B cell (primary cell): ENCODE results near the gene ZDHHC14. TPM values are rescaled to one million over a fixed set of nuclear protein-coding genes. Genes with fewer than 3 reads are reported as not detected.

Experiments used
- ATAC-seq: fragments of 200-7000 bp; cut with Tn5 transposase; one replicate; pipeline ENCODE4 v1.10.0; 2021; ENCODE audit warnings: low read depth, mild to moderate bottlenecking, moderate number of reproducible peaks, moderate library complexity
- CTCF ChIA-PET: fragments of 350-600 bp; sonication (Branson Sonifier 250); formaldehyde crosslinking; loops from one replicate; lab custom pipeline; 2021; ENCODE audit warnings: antibody characterized with exemption, inconsistent platforms; lab: Charles Lee
- POLR2A ChIA-PET: fragments of 350-600 bp; sonication (Branson Sonifier 250); formaldehyde crosslinking; loops from one replicate; lab custom pipeline; 2021; ENCODE audit warnings: antibody characterized with exemption; lab: Charles Lee
- DNase-seq: peaks from one replicate; pipeline ENCODE4 v3.0.0; 2013
- H2AFZ ChIP-seq: 2 replicates; pipeline ENCODE4 v1.6.1; 2012; ENCODE audit warnings: mild to moderate bottlenecking, low read depth, low read length; ENCODE audit not compliant: insufficient read depth, poor library complexity, severe bottlenecking
- H3K27ac ChIP-seq, 2 donors: 1 replicate in 1 of 2; 2 replicates in 1 of 2; pipeline ENCODE4 v1.5.1; 2012 to 2013; ENCODE audit warnings: low read length in 2 of 2, mild to moderate bottlenecking in 2 of 2, moderate library complexity in 1 of 2
- H3K27me3 ChIP-seq, 4 experiments: fragments of 200-600 bp in 1 of 4; sonication (generic) in 1 of 4; replicated peaks in 1 of 4; 1 replicate in 2 of 4; 2 replicates in 2 of 4; pipeline versions ENCODE4 v1.6.1 to v1.7.0; 2013 to 2016; ENCODE audit warnings: low read length in 3 of 4, mild to moderate bottlenecking in 2 of 4, mixed read lengths in 1 of 4, moderate library complexity in 1 of 4; ENCODE audit not compliant: insufficient read depth in 4 of 4, control insufficient read depth in 3 of 4; ENCODE audit errors: control extremely low read depth in 1 of 4
- H3K36me3 ChIP-seq, 2 experiments: replicated peaks in 1 of 2; 1 replicate in 1 of 2; 2 replicates in 1 of 2; pipeline versions ENCODE4 v1.6.1 to v1.7.1; 2013; ENCODE audit warnings: low read length in 1 of 2; ENCODE audit not compliant: insufficient read depth in 2 of 2, control insufficient read depth in 1 of 2; ENCODE audit errors: control extremely low read depth in 1 of 2, extremely low read depth in 1 of 2
- H3K4me1 ChIP-seq, 2 donors: fragments of 200-600 bp in 1 of 2; sonication (generic) in 1 of 2; 1 replicate in 1 of 2; 2 replicates in 1 of 2; pipeline versions ENCODE4 v1.5.1 to v1.6.1; 2013 to 2017; ENCODE audit warnings: low read length in 2 of 2; ENCODE audit not compliant: control insufficient read depth in 2 of 2, insufficient read depth in 2 of 2
- H3K4me2 ChIP-seq: replicated peaks from 2 replicates; pipeline ENCODE3; 2012; ENCODE audit warnings: mild to moderate bottlenecking, low read depth, low read length; ENCODE audit not compliant: poor library complexity, severe bottlenecking
- H3K4me3 ChIP-seq, 5 experiments: fragments of 200-600 bp in 1 of 5; sonication (generic) in 1 of 5; 1 replicate in 3 of 5; 2 replicates in 2 of 5; pipeline versions ENCODE4 v1.5.1 to v1.7.0; 2011 to 2016; ENCODE audit warnings: low read length in 4 of 5, mild to moderate bottlenecking in 4 of 5, low read depth in 2 of 5, control low read depth in 1 of 5, moderate library complexity in 1 of 5; ENCODE audit not compliant: insufficient read depth in 1 of 5; ENCODE audit errors: control extremely low read depth in 1 of 5, extremely low read depth in 1 of 5
- H3K79me2 ChIP-seq: fragments of 200-600 bp; sonication (generic); one replicate; pipeline ENCODE4 v1.6.0; 2016; ENCODE audit warnings: low read length; ENCODE audit not compliant: control insufficient read depth, insufficient read depth
- H3K9ac ChIP-seq: fragments of 200-600 bp; sonication (generic); 2 replicates; pipeline ENCODE4 v1.6.1; 2017; ENCODE audit warnings: mild to moderate bottlenecking, low read length, moderate library complexity
- H3K9me3 ChIP-seq, 3 donors: one replicate each; pipeline versions ENCODE4 v1.6.1 to v1.7.1; 2013; ENCODE audit warnings: low read length in 2 of 3; ENCODE audit not compliant: control insufficient read depth in 2 of 3, insufficient read depth in 1 of 3; ENCODE audit errors: control extremely low read depth in 1 of 3
- H4K20me1 ChIP-seq: 2 replicates; pipeline ENCODE4 v1.6.0; 2012; ENCODE audit warnings: mild to moderate bottlenecking, low read length; ENCODE audit not compliant: insufficient read depth, control insufficient read depth, poor library complexity, severe bottlenecking
- H3K27ac Mint-ChIP-seq: one replicate; pipeline ENCODE4 v1.8.0; 2021; ENCODE audit warnings: mixed read lengths
- H3K27me3 Mint-ChIP-seq: one replicate; pipeline ENCODE4 v1.8.0; 2021; ENCODE audit warnings: mixed read lengths
- H3K4me1 Mint-ChIP-seq: one replicate; pipeline ENCODE4 v1.8.0; 2021; ENCODE audit warnings: mixed read lengths
- H3K4me3 Mint-ChIP-seq: one replicate; pipeline ENCODE4 v1.8.0; 2021; ENCODE audit warnings: mixed read lengths
- H3K9me3 Mint-ChIP-seq: one replicate; pipeline ENCODE4 v1.8.0; 2022; ENCODE audit warnings: mixed read lengths; ENCODE audit not compliant: insufficient read depth
- CTCF ChIP-seq: fragments of 200-600 bp; IDR thresholded peaks from one replicate; pipeline ENCODE4 v1.8.0; 2022; ENCODE audit warnings: antibody characterized with exemption, mild to moderate bottlenecking
- EZH2 ChIP-seq: IDR thresholded peaks from 2 replicates; pipeline ENCODE4 v1.6.1; 2012; ENCODE audit warnings: borderline replicate concordance, low read depth, mild to moderate bottlenecking, moderate library complexity, low read length; ENCODE audit not compliant: insufficient read depth, poor library complexity, severe bottlenecking
- WGBS: methylation state at CpG from one replicate; pipeline ENCODE4 v1.1.5; 2013; ENCODE audit warnings: missing lambda C conversion rate; ENCODE audit not compliant: insufficient coverage; 5-methylcytosine and 5-hydroxymethylcytosine counted together
- intact Hi-C: fragments of 100-400 bp; cut with micrococcal nuclease; formaldehyde crosslinking; loops from one replicate; pipeline ENCODE4 v1.10.0; 2022
- polyA plus RNA-seq: library from polyadenylated mRNA; depleted of rRNA; stranded (reverse); fragments of >200 nt; gene quantifications from 2 replicates; pipeline ENCODE4 v1.2.3, GENCODE V29; 2012
- total RNA-seq, 2 donors: library from RNA; stranded (reverse); fragments of 120-200 nt in 1 of 2; gene quantifications; 1 replicate in 1 of 2; 2 replicates in 1 of 2; pipeline versions ENCODE4 v1.2.3 to v1.2.4, GENCODE V29; 2013 to 2022

ZDHHC14 gene
- total and polyA plus RNA-seq, 2 donors (not counting 1 experiment from before 2014, with no cell fraction given): 8.8 to 50.4 TPM

GRCh38 chr6:157514659-157515496 lies 133.9 kb downstream of the ZDHHC14 start:
- H3K27me3 Mint-ChIP-seq: no peaks in the 10 kb centered on the region
- Histone ChIP-seq H3K4me2 (no peak overlapping the region), H3K27ac (no peak overlapping the region), H3K9me3 (no peaks in the 10 kb centered on the region), H3K27me3 (no peaks in the 10 kb centered on the region), H3K79me2 (peaks cover 4% of the 10 kb centered on the region), H3K36me3 (no peaks in the 10 kb centered on the region), H3K9ac (no peak overlapping the region), H3K4me3 (no peak overlapping the region), H2AFZ (no peak overlapping the region), H3K4me1 (peaks cover 3 to 13% of the 10 kb centered on the region in 2 donors), H4K20me1 (no peaks in the 10 kb centered on the region)
- ATAC-seq (no peak), DNase-seq (no peak)
- H3K27ac Mint-ChIP-seq: no peak overlapping the region
- intact Hi-C loops: no loop called here
- ChIA-PET CTCF (no interaction called here), POLR2A (interaction anchor here (0.7 kb wide), 1 partner anchor 101 kb away, joined by 3 read pairs; no protein-coding TSS in a partner anchor)
- TF ChIP-seq CTCF: no peak
- no peak for TF ChIP-seq EZH2
- no peak overlapping the region for H3K4me3 Mint-ChIP-seq
- WGBS: 83% methylated on average over 15 of the region's 19 CpGs
- peaks cover 22% of the 10 kb centered on the region for H3K4me1 Mint-ChIP-seq
- no peaks in the 10 kb centered on the region for H3K9me3 Mint-ChIP-seq

- DNase-seq (no peak), ATAC-seq (no peak)
- Mint-ChIP-seq H3K27me3 (no peaks in the 10 kb centered on the region), H3K4me3 (no peak overlapping the region), H3K4me1 (peaks cover 21% of the 10 kb centered on the region), H3K27ac (no peak overlapping the region), H3K9me3 (no peaks in the 10 kb centered on the region)
- no peaks in the 10 kb centered on the region for H3K9me3 ChIP-seq
- CTCF ChIA-PET: no interaction called here
- peaks cover 4% of the 10 kb centered on the region for H3K79me2 ChIP-seq
- no peaks in the 10 kb centered on the region for H3K27me3 ChIP-seq
- H3K36me3 ChIP-seq: no peaks in the 10 kb centered on the region
- no peak overlapping the region for H3K4me2 ChIP-seq
- H3K4me1 ChIP-seq: peaks cover 0 to 6% of the 10 kb centered on the region in 2 donors
- intact Hi-C loops: no loop called here
- H3K4me3 ChIP-seq: no peak overlapping the region
- no peak overlapping the region for H2AFZ ChIP-seq
- H3K27ac ChIP-seq: no peak overlapping the region
- WGBS: 96% methylated on average over 7 of the region's 9 CpGs
- no peak for TF ChIP-seq EZH2
- no peak for TF ChIP-seq CTCF
- H3K9ac ChIP-seq: no peak overlapping the region
- POLR2A ChIA-PET: interaction anchor here (0.5 to 0.6 kb wide), 2 partner anchors 157 to 327 kb away, joined by 3 to 10 read pairs; no protein-coding TSS in a partner anchor
- no peaks in the 10 kb centered on the region for H4K20me1 ChIP-seq
These were observed 135.5 kb downstream of the ZDHHC14 start for GRCh38 chr6:157516319-157517026.
